HG03457 (cell line): Measurements from ENCODE around the gene HSPA4.
"Not testable (repeated sequence)": the region's sequence is repeated elsewhere in the genome, so short reads cannot be mapped to it uniquely, and the experiment has no call there.

Experiments
- ATAC-seq: cut with Tn5 transposase; IDR thresholded peaks from one replicate; pipeline ENCODE4 v1.9.1; 2021; ENCODE audit warnings: moderate number of reproducible peaks; ENCODE audit not compliant: unreplicated experiment

The HSPA4 gene

GRCh38 chr5:133121611-133122150, 69.9 kb downstream of the HSPA4 start:
- no peak for ATAC-seq

GRCh38 chr5:133122711-133123110, 70.9 kb downstream of the HSPA4 start:
- ATAC-seq = no peak

- ATAC-seq = no peak
Observed at GRCh38 chr5:133123297-133123696, 71.5 kb downstream of the HSPA4 start.

GRCh38 chr5:133124891-133125290, 73.1 kb downstream of the HSPA4 start:
- no peak for ATAC-seq

GRCh38 chr5:133128066-133128465, 76.3 kb downstream of the HSPA4 start:
- no peak for ATAC-seq

GRCh38 chr5:133129289-133129688, 77.5 kb downstream of the HSPA4 start:
- ATAC-seq = no peak

GRCh38 chr5:133129950-133130349, 78.1 kb downstream of the HSPA4 start:
- no peak for ATAC-seq

GRCh38 chr5:133130387-133131118, 78.7 kb downstream of the HSPA4 start:
- ATAC-seq = no peak

GRCh38 chr5:133132717-133133116, 80.9 kb downstream of the HSPA4 start:
- no peak for ATAC-seq

GRCh38 chr5:133133241-133133640, 81.4 kb downstream of the HSPA4 start:
- not testable (repeated sequence) for ATAC-seq

GRCh38 chr5:133136890-133137289, 85.1 kb downstream of the HSPA4 start:
- ATAC-seq = not testable (repeated sequence)

- no peak for ATAC-seq
Observed at GRCh38 chr5:133140311-133140710, 88.5 kb downstream of the HSPA4 start.

- ATAC-seq = no peak
Observed at GRCh38 chr5:133141746-133142145, 89.9 kb downstream of the HSPA4 start.

- ATAC-seq = no peak
Observed at GRCh38 chr5:133142782-133143181, 91.0 kb downstream of the HSPA4 start.

- ATAC-seq = no peak
Observed at GRCh38 chr5:133144245-133144981, 92.6 kb downstream of the HSPA4 start.

GRCh38 chr5:133145436-133146170, 93.8 kb downstream of the HSPA4 start:
- ATAC-seq = no peak

- no peak for ATAC-seq
Observed at GRCh38 chr5:133147411-133147810, 95.6 kb downstream of the HSPA4 start.

- ATAC-seq = no peak
Observed at GRCh38 chr5:133147815-133148567, 96.2 kb downstream of the HSPA4 start.

- no peak for ATAC-seq
Observed at GRCh38 chr5:133149345-133149744, 97.5 kb downstream of the HSPA4 start.

- ATAC-seq = no peak
Observed at GRCh38 chr5:133150909-133151544, 99.2 kb downstream of the HSPA4 start.
